WERI-Rb-1 (cell line): ENCODE results near the gene TEX2.
A peak's percentile ranks its signal among the peaks of the same experiment; 100 is the strongest.
"Not testable (repeated sequence)": the region's sequence is repeated elsewhere in the genome, so short reads cannot be mapped to it uniquely, and the experiment has no call there.

Experiments used
- DNase-seq: peaks from one replicate; pipeline ENCODE4 v3.0.0-alpha.2; 2020
- H3K27ac ChIP-seq: fragments of 250-450 bp; sonication (Bioruptor Pico); 2 replicates; pipeline ENCODE4 v1.5.1; 2020; ENCODE audit warnings: mild to moderate bottlenecking, moderate library complexity
- H3K27me3 ChIP-seq: fragments of 250-450 bp; sonication (Bioruptor Pico); 2 replicates; pipeline ENCODE4 v1.5.1; 2021; ENCODE audit warnings: mild to moderate bottlenecking, low read depth, moderate library complexity; ENCODE audit not compliant: insufficient read depth, severe bottlenecking
- H3K36me3 ChIP-seq: fragments of 250-450 bp; sonication (Bioruptor Pico); 2 replicates; pipeline ENCODE4 v1.5.1; 2020; ENCODE audit warnings: mild to moderate bottlenecking, moderate library complexity
- H3K4me3 ChIP-seq: 2 replicates; pipeline ENCODE4 v1.5.1; 2011; ENCODE audit warnings: low read depth, mild to moderate bottlenecking, control low read depth, low read length
- H3K9me3 ChIP-seq: fragments of 250-450 bp; sonication (Bioruptor Pico); 2 replicates; pipeline ENCODE4 v1.5.1; 2021; ENCODE audit warnings: mild to moderate bottlenecking, moderate library complexity; ENCODE audit not compliant: severe bottlenecking
- TF ChIP-seq, protein P1 (sequence below): IDR thresholded peaks from 2 replicates; pipeline ENCODE4 v1.5.1; 2011; ENCODE audit warnings: low read depth, mild to moderate bottlenecking, control low read depth, inconsistent platforms, low read length

TEX2 gene

DNA sequence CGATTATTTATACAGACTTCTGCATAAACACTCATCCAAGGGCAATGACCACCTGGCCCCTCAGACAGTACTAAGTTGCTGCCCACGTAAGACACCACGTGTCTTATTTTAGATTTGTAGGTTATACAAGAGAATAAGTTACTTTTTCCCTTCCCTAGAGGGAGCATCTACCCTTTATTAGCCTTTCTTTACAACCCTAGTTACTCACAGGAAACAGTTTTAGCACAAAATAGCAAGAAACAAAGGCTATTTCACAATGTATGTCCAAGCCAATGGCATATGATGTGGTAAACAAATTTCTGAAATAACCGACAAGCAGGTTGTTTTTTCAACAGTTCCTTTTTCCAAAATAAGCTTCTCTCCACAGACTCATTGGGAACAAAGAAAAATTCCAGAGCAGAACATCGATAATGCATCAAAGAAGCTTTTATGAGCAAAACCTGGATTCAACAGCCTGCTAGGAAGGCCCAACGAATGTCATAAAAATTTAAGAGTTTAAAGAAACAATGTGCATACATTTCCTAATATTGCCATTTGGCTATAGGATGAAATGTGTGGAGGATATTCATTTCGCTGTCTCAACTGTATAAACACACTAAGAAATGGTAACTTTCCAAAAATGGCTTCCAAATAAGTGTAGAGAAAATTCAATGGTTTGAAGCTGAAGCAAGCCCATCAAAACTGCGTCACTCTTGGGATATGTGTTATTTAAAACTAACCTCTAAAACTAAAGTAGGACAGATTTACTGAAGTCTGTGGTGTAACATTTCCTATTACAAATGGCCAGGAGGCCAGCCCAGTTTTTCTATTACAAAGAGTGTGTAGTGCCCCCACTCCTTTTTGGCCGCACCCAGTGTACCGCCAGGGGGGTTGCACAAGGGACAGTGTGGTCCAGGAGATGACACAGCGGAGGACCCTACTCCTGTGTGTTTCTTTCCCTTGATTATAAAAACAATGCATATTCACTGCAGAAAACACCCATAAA, 82.7 kb downstream of the TEX2 start:
- peaks cover 8% of the 10 kb centered on the region for H3K9me3 ChIP-seq
- no peaks in the 10 kb centered on the region for H3K27me3 ChIP-seq
- H3K4me3 ChIP-seq = no peak overlapping the region
- H3K27ac ChIP-seq = no peak overlapping the region; the same call in 1 of the 2 replicates
- TF ChIP-seq, protein P1, sequence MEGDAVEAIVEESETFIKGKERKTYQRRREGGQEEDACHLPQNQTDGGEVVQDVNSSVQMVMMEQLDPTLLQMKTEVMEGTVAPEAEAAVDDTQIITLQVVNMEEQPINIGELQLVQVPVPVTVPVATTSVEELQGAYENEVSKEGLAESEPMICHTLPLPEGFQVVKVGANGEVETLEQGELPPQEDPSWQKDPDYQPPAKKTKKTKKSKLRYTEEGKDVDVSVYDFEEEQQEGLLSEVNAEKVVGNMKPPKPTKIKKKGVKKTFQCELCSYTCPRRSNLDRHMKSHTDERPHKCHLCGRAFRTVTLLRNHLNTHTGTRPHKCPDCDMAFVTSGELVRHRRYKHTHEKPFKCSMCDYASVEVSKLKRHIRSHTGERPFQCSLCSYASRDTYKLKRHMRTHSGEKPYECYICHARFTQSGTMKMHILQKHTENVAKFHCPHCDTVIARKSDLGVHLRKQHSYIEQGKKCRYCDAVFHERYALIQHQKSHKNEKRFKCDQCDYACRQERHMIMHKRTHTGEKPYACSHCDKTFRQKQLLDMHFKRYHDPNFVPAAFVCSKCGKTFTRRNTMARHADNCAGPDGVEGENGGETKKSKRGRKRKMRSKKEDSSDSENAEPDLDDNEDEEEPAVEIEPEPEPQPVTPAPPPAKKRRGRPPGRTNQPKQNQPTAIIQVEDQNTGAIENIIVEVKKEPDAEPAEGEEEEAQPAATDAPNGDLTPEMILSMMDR = no peak
- no peak for DNase-seq
- peaks cover 63% of the 10 kb centered on the region for H3K36me3 ChIP-seq

DNA sequence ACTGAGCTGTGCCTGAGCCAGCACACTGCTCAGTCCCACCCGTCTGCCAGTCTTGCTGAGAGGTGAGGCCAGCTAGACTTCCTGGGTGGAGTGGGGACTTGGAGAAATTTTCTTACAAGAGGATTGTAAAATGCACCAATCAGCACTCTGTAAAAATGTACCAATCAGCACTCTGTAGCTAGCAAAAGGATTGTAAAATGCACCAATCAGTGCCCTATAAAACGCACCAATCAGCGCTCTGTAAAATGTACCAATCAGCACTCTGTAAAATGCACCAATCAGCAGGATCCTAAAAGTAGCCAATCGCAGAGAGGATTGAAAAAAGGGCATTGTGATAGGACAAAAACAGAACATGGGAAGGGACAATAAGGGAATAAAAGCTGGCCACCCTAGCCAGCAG, 84.0 kb downstream of the TEX2 start:
- not testable (repeated sequence) for H3K27me3 ChIP-seq, DNase-seq, H3K4me3 ChIP-seq, H3K9me3 ChIP-seq
- Histone ChIP-seq H3K27ac (peak overlapping the region; percentile 64), H3K36me3 (peaks cover 66% of the 10 kb centered on the region)

DNA sequence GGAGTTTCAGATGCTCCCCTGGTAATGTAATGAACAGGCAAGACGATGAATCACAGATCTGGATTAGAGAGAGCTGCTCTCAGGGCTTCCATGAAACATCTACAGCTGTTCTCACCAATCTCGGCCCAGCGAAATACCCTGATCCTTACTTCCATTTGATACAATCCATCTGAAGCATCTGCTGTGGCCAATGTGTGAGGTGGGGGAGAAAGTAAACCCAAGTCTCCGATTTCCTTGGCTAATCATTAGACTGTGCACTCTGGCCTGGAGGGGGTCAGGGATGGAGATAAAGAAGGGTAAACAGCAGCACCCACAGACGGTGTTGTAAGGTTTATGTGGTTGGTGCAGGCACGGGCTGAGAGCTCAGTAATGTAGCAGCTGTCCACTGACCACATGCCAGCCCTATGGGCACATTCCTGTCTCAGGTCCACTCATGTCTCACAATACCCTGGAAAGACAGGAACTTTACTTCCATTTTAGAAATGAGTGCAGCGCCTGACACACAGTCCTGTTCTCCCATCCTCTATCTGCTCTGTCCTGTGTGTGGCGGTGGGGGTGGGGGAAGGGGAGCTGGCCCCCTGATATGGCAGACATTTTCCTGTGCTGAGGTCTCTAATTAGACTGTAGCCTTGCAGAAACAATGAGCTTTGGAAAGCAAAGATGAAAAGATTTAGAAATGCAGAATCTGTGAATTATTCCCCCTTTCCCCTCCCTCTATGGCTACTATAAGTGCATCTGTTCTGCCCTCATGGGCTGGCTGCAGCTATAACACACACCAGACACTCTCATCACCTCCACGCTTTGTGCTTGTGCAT, 84.8 kb downstream of the TEX2 start:
- H3K36me3 ChIP-seq = peaks cover 63% of the 10 kb centered on the region
- H3K27me3 ChIP-seq = no peaks in the 10 kb centered on the region
- H3K9me3 ChIP-seq = peaks cover 8% of the 10 kb centered on the region
- no peak overlapping the region for H3K4me3 ChIP-seq
- DNase-seq = peak; percentile 77
- TF ChIP-seq, protein P1 = no peak
- peak overlapping the region; percentile 64 for H3K27ac ChIP-seq

DNA sequence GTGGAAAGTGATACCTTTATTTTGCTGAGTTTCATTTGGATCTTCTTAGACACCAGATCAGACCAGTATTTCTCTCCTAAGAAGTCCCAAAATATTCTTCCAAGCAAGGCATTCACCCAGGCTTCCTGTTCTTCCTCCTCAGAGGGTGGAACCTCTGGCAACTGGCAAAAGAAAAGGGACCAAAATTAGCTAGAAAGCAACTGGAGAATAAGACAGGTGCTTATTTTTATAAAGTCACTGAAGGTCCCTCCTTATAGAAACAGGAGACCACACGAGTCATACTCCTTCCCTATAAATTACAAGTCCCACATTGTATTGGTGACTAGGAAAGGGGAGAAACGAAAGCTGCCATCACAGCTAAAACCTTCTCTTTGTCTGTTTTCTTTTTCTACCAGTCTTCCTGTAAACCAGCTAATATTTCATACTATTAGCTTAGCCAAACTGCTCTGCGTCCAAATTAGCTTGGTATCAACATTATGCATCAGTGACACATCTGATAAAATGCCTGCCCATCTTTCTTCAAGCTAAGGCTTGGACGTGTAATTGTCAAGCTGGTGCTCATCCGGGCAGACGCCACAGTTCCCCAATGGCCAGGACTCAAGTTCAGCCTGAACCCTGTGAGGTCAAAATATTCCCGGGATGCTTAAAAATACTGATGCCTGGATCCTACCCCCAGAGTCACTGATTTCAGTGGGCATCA, 85.6 kb downstream of the TEX2 start:
- no peak for DNase-seq
- peak overlapping the region; percentile 64 for H3K27ac ChIP-seq
- TF ChIP-seq, protein P1 = no peak
- no peaks in the 10 kb centered on the region for H3K27me3 ChIP-seq
- no peak overlapping the region for H3K4me3 ChIP-seq
- H3K36me3 ChIP-seq = peaks cover 65% of the 10 kb centered on the region
- H3K9me3 ChIP-seq = peaks cover 8% of the 10 kb centered on the region

DNA sequence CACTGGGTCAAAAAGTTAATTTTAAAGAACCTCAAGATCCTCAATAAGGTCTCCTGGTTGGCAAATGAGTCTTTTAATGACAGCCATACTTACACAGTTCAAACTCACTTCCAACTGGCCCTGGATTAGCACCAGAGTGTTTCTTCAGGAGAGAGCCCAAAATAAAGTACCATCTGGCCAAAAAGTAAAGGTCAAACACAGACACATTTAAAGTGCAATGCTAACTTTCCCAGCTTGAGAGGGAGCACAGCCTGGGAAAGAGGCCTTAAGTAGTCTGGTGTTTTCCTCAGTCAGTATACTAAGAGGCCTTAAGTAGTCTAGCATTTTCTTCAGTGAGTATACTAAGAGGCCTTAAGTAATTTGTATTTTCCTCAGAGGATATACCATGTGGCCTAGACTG, 86.5 kb downstream of the TEX2 start:
- H3K9me3 ChIP-seq = peaks cover 8% of the 10 kb centered on the region
- TF ChIP-seq, protein P1 = no peak
- H3K4me3 ChIP-seq = no peak overlapping the region

More for the DNA sequence above, 86.5 kb downstream of the TEX2 start:
- peaks cover 72% of the 10 kb centered on the region for H3K36me3 ChIP-seq
- no peaks in the 10 kb centered on the region for H3K27me3 ChIP-seq
- H3K27ac ChIP-seq = peak overlapping the region; percentile 64
- no peak for DNase-seq
